Measurements from ENCODE around the gene RIPK4.
"Not testable (repeated sequence)": the region's sequence is repeated elsewhere in the genome, so short reads cannot be mapped to it uniquely, and the experiment has no call there.

The RIPK4 gene

DNA sequence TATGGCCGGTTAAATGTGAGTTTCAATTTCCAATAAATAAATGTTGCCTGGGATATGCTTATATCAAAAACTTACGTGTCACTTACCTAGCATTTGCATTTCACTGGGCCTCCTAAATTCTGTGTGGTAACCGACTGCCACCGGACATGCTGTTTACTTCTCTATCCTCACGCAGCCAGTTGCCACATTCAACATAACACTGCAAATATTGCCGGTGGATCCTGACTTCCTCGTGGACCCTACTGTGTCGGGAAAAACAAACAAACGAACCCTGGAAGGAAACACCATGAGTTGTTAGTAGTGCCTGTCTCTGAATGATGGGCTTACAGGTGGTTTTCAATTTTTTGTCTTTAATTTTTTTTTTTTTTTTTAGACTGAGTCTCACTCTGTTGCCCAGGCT, 54.1 kb downstream of the RIPK4 start:
- DNase-seq, result no peak

DNA sequence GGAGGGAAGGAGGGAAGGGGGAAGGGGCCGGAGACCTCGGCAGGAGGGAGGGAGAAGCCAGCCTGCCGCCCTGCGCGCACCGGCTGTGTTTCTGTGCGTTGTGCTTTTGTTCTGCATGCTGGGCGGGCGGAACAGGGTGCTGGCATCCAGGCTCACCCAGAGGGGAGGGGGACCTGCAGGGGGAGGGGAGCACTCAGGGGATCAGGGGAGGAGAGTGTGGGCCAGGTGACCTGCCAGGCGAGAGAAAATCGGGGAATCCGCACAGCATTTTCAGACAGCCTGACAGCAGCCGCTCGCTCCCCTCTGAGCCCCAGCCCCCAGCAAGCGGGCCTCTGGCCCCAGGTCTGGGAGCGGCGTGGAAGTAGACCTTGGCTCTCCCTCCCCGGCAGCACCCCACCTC, 54.7 kb downstream of the RIPK4 start:
- no peak for DNase-seq

DNA sequence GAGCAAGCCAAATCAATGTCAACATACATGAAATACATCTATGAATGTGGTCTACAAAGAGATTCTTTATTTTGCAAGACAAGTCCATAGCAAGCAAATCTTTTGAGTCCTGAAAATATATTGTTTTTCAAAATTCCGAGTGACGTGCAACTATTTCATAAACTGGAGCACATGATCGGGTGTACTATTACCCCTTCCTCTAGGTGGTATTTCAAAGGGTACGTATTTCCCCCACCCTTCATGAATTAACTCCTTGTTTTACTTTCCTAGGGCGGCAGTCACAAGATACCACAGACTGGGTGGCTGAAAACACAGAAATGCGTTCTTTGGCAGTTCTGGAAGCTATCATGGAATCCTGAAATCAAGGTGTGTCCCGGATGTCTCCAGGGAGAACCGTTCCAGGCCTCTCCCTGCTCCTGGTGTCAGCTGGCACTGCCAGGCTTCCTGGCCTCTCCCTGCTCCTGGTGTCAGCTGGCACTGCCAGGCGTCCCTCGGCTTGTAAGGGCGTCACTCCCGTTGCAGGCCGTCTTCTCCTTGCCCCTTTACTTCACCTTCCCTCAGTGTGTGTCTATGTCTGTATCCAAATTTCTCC, 55.3 kb downstream of the RIPK4 start:
- no peak for DNase-seq

DNA sequence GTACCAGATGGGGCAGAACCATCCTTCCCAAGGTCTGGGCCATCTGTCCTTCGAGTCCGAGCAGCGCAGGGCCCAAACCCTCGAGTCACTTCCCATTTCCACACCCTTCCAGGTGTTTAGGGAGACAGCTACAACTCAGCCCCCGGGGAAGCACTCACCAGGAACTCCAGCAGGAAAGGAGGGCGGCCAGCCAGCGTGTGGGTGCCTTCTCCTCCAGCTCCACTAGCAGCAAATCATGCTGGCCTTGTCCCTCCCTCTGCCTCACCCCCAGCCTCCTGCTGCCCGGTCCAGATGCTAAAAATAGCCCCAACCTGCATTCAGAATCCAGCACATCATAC, 56.1 kb downstream of the RIPK4 start:
- no peak for DNase-seq

DNA sequence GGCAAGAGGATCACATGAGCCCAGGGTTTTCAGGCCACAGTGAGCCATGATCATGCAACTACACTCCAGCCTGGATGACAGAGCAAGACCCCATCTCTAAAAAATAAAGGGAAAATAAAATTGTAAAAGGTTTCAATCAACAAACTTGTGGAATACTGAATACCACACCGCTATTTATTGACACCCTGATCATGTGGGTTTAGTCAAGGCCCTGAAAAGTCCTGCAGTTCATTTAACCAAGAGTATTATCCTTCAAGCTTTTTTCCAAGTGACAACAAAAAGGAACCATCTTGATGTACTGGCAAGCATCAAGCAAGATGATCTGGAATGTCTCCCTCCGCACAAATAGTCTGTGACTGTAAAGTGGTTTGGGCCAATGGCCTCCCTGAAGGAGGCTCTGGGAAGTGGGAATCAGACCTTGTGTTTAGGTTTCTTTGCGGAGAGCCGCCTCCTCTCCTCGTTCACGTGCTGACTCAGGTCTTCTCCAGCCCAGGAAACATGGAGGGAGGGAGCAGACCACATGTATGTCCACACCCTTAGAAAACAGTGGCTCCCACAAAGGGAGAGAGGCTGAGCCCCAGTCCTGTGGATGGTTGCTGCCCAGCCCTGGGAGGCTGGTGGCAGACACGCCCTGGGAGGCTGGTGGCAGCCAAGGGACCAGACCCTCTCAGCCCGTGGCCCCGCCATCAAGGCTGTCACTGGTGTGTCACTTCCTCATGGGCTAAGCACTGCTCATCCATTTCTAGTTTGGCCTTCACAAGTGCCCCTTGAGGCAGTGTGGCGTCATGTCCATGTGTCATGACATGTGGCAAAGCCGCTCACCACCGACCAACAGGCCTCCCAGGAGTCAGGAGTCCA, 56.7 kb downstream of the RIPK4 start:
- DNase-seq, result no peak

DNA sequence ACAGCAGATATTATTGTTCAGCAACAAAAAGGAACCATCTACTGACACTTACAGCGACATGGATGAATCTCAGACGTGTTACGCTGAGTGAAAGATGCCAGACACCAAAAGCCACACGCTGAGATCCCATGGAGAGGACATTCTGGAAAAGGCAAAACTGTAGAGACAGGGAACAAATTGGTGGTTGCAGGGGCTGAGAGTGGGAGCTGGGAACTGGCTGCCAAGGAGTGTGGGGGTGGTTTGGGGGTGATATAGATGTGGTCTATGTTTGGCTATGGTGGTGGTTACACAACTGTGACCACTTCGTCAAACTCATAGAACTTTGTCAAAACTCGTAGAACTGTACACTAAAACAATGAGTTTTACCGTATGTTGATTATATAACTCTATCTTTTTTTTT, 57.7 kb downstream of the RIPK4 start:
- DNase-seq, result no peak

DNA sequence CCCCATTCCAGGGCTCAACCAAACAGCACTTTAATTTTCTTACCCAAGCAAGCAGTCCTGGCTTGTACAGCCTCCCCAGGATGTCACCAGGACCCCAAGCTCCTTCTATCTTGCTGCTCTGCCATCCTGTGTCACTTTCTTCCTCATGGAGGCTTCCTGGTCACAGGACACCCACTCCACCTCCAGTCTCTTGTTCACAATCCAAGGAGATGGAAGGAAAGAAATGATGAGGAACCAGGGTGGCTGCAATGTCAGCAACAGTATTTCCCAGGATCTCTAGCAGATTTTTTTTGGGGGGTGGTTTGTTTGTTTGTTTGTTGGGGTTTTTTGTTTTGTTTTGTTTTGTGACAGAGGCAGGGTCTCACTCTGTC, 58.9 kb downstream of the RIPK4 start:
- no peak for DNase-seq

DNA sequence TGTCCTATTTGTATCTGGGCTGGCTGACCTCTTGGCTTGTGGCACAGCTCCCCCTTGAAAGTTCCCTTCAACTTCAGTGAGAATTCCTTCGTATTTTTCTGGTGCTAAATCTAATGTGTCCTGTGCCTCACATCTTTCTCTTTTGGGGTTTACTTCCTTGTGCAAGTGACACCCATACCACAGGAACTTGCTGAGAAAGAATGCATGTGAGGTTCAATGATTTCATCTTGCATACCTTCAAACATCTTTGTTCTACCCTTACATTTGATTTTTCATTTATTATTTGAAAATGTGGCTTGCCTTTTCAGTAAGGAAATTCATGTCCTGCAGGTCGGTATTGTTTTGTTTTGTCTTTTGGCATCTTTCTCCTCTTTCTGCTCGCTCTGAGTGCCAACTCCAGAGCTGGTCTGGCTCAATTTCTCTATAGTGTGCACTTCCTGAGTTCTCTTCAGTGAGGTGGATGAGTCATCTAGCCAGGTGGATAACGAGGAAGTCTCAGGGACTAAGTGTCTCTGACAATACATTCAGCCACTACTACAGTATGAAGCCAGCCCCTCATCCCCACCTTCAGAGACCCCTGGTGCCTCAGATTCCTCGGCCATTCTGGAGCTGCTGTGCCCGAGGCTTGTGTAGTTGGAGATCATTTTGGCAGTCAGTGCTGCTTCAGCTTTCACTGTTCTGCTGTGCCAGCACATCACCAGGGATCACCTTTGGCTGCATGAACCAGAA, 59.5 kb downstream of the RIPK4 start:
- DNase-seq, result no peak

DNA sequence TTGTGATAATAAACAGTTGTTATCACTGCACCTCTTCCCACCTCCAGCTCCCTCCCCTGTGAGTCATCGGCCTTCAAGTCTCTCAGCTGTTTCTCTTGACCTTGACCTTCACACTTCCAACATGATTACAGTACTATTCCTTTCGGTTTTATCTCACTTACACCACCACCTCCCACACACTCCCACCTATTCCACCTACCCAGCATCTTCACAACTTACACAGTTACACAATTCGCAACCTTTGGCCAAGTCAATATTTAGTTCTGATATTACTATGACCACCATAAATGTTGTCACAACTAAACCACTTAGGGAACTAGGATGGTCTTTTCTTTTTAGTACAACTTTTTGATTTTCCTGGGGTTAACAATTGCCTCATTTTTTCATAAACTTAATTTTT, 60.2 kb downstream of the RIPK4 start:
- DNase-seq, result no peak

DNA sequence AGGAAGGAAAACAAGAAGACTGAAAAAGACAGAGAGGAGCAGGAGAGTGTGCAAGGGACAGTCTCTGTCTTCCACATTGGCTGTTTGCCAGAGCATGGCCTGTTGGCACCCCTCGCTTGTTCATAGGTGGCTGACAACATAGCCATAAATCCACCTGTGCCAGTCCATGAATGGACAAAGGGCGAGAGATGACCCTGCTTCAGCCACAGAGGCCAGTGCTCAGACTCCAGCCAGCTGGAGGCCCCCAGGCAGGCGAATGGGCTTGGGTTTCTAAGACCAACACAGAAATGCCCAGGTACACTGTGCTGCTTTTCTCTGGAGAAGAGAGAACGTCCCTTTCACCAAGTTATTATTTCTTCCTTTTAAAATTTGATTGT, 60.6 kb downstream of the RIPK4 start:
- no peak for DNase-seq

DNA sequence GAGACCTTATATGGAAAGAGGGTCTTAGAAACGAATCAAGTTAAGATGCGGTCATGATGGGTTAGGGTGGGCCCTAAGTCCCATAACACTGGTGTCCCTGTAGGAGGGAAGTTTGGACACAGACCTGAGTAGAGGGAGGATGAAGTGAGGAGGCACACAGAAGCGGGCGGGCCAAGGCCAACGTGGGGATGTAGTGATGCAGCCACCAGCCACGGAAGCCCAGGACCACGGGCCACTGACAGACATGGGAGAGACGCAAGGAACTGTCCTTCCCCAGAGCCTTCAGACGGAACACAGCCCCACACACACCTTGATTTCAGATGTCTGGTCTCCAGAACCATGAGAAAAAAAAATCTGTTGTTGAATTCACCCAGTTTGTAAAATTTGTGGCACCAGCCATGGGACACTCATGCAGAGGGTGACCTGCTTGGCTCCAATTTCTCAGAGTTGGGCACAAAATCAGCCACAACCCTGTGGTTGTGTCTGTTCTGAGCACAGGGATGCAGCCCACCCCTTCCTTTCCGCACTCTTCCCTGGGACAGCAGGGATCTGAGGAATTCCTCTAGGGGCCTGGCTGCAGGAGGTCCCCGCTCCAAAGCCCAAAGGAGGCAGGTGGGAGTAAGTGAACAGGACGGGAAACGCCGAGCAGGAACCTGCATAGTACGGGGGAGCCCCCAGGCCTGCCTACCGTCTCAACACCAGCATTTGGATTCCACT, 61.1 kb downstream of the RIPK4 start:
- no peak for DNase-seq

DNA sequence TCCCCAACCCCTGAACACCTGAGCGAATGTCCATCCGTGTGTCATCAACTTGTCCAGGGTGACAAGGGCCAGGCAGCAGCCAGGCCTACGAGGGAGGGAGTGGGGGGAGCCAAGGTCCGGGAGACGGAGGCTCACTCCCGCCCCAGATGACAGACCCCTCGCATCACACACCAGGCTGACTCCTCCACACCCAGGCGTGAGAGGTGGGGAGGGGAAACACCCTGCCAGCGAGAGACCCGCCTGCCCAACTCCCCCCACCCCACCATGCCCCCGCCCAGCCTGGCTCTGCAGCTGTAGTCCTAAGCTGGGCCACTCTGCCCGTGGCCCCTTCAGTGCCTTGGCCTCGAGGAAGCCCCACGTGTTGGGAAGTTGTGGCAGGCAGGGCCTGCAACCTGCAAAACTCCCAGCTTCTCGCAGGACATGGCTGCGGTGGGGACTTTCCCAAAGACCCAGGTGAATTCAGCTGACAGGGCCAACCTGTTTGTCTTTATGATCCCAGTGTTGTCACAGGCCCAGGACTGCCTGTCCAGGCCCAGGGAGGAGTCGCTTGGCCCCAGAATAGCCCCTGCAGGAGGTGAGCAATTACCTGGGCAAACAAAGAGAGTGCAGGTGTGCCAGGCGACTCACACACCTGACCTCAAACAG, 62.9 kb downstream of the RIPK4 start:
- no peak for DNase-seq

DNA sequence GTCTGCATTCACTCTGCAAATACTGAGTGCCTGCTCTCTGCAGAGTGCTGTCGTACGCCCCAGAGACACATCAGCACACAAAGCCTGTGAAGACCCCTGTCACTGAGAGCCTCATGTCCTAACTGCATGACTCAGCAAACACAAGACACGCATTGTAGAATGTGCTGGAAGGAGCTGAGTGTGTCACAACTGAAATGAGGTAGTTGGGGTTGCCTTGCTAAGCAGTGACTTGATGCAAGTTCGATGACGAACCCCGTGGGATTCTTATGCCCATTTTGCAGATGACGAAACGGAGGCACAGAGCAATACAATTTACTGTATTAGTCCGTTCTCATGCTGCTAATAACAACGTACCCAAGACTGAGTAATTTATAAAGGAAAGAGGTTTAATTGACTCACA, 65.1 kb downstream of the RIPK4 start:
- DNase-seq, result no peak

DNA sequence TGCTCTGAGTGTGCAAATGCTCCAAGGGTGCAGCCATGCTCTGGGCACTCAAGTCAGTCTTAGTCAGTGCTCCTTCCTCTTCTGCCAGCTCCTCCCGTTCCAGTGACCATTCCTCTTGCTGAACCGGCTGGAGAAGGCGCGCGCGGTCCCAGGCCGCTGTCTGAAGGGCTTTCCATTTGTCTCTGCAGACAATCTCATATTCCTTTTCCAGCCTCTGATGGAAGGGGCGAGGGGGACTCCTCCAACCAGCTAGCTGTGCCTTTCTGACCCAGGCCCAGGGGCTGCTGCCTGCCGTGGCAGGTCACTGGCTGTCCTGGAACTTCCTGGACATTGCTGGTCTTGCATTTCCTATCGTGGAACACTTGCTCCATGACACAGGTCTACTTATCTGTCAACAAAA, 67.5 kb downstream of the RIPK4 start:
- no peak for DNase-seq

DNA sequence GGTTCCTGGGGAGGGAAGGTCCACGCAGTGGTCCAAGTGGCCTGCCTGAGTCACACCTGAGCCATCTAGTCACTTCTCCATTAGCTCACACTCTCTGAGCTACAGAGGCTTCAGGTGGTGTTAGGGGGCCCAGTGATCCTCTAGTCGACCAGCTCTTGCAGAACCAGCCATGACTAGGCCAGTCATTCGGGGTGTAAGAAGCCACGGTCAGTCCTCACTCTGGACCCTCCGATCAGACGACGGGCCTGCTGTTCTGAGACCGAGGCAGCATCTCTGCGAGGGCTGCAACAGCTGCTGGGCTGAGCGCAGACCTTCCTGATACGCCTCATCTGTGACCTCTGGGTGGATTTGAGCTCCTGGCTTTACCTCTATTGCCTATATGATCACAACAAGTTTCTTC, 68.8 kb downstream of the RIPK4 start:
- DNase-seq, result no peak

DNA sequence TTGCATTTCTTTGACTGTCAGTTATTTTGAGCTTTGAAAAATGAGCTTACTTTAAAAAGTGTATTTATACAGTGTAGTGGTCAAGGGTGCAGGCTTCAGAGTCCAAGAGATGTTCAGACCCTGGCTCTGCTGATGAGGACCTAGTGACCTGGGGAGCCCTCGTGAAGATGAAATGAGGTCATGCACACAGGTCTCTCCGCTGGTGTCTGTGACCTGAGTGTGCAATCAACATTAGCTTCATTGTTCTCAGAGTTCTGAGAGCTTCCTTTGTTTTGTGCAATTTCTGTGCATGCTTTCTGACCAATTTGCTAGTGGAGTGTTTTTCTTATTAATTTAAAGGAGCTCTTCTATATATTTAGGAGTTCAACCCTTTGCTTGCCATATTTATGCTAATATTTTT, 71.3 kb downstream of the RIPK4 start:
- DNase-seq, result no peak

DNA sequence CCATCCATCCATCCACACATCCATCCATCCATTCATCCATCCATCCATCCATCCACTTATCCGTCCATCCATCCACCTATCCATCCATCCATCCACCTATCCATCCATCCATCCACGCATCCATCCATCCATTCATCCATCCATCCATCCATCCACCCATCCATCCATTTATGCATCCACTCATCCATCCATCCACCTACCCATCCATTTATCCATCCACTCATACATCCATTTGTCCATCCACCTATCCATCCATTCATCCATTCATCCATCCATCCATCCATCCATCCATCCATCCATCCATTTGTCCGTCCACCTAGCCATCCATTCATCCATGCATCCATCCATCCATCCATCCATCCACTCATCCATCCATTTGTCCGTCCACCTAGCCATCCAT, 72.8 kb downstream of the RIPK4 start:
- DNase-seq, result not testable (repeated sequence)

DNA sequence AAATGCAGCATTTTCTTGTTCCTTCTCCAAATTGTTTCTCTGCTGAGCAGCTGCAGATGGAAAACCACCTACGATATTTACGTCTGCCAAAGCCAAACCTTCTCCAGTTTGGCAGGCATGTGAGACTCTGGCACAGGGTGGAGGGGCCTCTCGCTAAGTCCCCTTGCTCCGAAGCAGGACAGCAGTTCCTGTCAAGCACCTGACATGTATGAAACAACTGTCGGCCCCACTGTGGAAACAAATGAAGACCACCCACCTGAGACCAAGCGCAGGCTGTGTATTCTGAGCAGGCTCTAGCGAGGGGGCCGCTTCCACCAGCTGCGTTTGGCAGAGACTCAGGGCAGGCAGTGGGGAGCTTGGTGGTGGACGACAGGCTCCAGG, 74.7 kb downstream of the RIPK4 start:
- DNase-seq, result no peak

DNA sequence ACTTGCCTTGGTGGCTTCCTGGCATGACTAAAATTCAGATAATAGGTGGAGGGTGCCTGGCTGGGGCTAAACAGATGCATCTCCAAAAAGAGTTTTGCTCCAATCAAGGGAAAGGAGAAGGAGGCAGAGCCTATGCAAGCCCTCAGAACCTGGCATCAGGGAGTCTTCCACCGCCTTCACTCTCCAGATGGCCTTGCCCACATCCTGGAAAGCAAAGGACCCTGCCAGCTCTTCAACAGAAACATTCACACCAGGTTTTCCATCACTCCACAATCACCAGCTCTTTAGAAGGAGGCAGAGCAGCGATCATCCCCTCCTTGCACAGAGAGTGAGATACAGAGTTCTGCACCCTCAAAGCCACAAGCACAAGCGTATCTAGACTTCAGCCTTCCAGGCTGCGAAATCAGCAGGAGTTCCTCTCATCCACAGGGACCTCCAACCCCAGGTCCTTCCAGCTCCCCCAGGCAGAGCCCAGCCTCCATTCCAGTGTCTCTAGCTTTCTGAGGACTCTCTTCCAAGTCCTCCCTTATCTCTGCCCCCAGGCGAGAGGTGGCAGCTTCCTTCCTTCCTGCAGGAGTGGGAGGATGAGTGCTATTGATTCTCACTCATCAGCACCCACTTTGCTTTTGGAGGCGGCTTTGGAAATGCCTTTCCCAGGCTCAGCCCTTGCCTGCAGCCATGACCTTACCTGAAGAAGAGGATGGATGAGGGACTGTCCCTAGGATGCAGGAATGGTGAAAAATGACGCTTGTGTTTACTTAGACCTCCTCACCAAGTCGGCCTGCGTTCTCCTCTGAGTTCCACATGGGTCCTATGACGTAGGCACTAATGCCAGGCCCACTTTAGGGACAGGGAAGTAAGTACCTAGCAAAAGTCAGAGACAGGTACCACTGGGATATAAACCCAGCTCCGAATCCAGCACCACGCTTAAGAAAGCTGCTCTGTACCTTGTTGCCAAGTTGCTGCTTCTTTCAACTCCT, 75.4 kb downstream of the RIPK4 start:
- no peak for DNase-seq

All from CD4-positive, alpha-beta T cell treated with Interleukin-12 subunit alpha and Interleukin-12 subunit beta, for 1 hour (primary cell).